ENCODE data around the gene HDX.
"Not testable (repeated sequence)": the region's sequence is repeated elsewhere in the genome, so short reads cannot be mapped to it uniquely, and the experiment has no call there.

HDX gene

GRCh38 chrX:84501798-84502628 is at the start of gene HDX:
Gene HDX (minus strand): TSS chrX:84502453. CDS start chrX:84475397, 27,056 bp downstream.
- FAIRE-seq: no peak

GRCh38 chrX:84541315-84541714 is 39.1 kb upstream of the HDX start:
- not testable (repeated sequence) for FAIRE-seq

GRCh38 chrX:84537627-84538026 is 35.4 kb upstream of the HDX start:
- not testable (repeated sequence) for FAIRE-seq

GRCh38 chrX:84488426-84488825 is 13.8 kb downstream of the HDX start:
- FAIRE-seq: no peak

GRCh38 chrX:84487365-84488353 is 14.6 kb downstream of the HDX start:
- no peak for FAIRE-seq

GRCh38 chrX:84479086-84479485 is 23.2 kb downstream of the HDX start:
- FAIRE-seq: no peak

- FAIRE-seq: no peak
Observed at GRCh38 chrX:84477114-84477513, 25.1 kb downstream of the HDX start.

GRCh38 chrX:84475596-84475995 is 26.7 kb downstream of the HDX start:
- FAIRE-seq: no peak

GRCh38 chrX:84475101-84475500 is 27.2 kb downstream of the HDX start:
- no peak for FAIRE-seq

- FAIRE-seq: no peak
Observed at GRCh38 chrX:84469226-84469625, 33.0 kb downstream of the HDX start.

GRCh38 chrX:84467898-84468297 is 34.4 kb downstream of the HDX start:
- no peak for FAIRE-seq

- FAIRE-seq: no peak
Observed at GRCh38 chrX:84453351-84454246, 48.7 kb downstream of the HDX start.

- no peak for FAIRE-seq
Observed at GRCh38 chrX:84441143-84441542, 61.1 kb downstream of the HDX start.

- no peak for FAIRE-seq
Observed at GRCh38 chrX:84415140-84415539, 87.1 kb downstream of the HDX start.

- FAIRE-seq: no peak
Observed at GRCh38 chrX:84363663-84364062, 138.6 kb downstream of the HDX start.

- FAIRE-seq: no peak
Observed at GRCh38 chrX:84363051-84363450, 139.2 kb downstream of the HDX start.

- FAIRE-seq: no peak
Observed at GRCh38 chrX:84362184-84362838, 139.9 kb downstream of the HDX start.

- FAIRE-seq: no peak
Observed at GRCh38 chrX:84358271-84358670, 144.0 kb downstream of the HDX start.

- FAIRE-seq: no peak
Observed at GRCh38 chrX:84357296-84357695, 145.0 kb downstream of the HDX start.

GRCh38 chrX:84340968-84341367 is 161.3 kb downstream of the HDX start:
- no peak for FAIRE-seq

- FAIRE-seq: no peak
Observed at GRCh38 chrX:84339507-84340364, 162.5 kb downstream of the HDX start.

Data from endometrium (tissue), 2 donors.